GM13977 (cell line): ENCODE measurements around the gene YPEL2.
"Not testable (repeated sequence)": the region's sequence is repeated elsewhere in the genome, so short reads cannot be mapped to it uniquely, and the experiment has no call there.

Experiments used
- DNase-seq: peaks from one replicate; pipeline ENCODE4 v3.0.0; 2012; ENCODE audit warnings: low spot score
- in situ Hi-C: fragments of 300-500 bp; cut with MboI; formaldehyde crosslinking; loops from one replicate; pipeline ENCODE4 v1.12.0; 2022; ENCODE audit warnings: low sequenced_read_pairs, low pct_unique_long_range_greater_than_20kb, mixed read lengths, inconsistent platforms; ENCODE audit not compliant: unreplicated experiment
- TF ChIP-seq, protein P1 (sequence below): IDR thresholded peaks from 2 replicates; pipeline ENCODE4 v1.5.1; 2012; ENCODE audit warnings: mild to moderate bottlenecking, control low read depth; ENCODE audit not compliant: insufficient read depth; ENCODE audit errors: extremely low read depth, missing control alignments

The YPEL2 gene

DNA sequence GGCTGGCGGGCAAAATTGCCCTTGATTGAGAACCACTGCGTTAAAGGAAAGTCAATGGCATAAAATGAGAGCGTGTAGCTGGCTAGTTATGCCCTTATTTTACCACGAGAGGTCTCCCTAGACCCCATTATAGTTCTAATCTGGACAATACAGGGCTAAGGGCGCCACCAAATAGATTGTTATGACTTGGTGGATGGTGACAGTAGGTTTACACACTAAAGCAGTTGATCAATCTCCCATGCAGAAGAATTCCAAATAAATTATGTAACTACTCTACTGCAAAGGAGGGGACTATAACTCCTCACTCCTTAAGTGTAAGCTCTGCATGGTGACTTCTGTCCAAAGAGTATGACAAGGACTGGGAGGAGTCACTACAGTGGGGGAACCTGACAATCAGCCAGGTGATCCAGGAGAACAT lies 20.4 kb upstream of the YPEL2 start:
- TF ChIP-seq, protein P1, sequence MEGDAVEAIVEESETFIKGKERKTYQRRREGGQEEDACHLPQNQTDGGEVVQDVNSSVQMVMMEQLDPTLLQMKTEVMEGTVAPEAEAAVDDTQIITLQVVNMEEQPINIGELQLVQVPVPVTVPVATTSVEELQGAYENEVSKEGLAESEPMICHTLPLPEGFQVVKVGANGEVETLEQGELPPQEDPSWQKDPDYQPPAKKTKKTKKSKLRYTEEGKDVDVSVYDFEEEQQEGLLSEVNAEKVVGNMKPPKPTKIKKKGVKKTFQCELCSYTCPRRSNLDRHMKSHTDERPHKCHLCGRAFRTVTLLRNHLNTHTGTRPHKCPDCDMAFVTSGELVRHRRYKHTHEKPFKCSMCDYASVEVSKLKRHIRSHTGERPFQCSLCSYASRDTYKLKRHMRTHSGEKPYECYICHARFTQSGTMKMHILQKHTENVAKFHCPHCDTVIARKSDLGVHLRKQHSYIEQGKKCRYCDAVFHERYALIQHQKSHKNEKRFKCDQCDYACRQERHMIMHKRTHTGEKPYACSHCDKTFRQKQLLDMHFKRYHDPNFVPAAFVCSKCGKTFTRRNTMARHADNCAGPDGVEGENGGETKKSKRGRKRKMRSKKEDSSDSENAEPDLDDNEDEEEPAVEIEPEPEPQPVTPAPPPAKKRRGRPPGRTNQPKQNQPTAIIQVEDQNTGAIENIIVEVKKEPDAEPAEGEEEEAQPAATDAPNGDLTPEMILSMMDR = peak; percentile 80
- peak; percentile 74 for DNase-seq
- in situ Hi-C loops = loop anchor here (5.0 kb wide), 1 partner anchor 126 kb away; no protein-coding TSS in a partner anchor

DNA sequence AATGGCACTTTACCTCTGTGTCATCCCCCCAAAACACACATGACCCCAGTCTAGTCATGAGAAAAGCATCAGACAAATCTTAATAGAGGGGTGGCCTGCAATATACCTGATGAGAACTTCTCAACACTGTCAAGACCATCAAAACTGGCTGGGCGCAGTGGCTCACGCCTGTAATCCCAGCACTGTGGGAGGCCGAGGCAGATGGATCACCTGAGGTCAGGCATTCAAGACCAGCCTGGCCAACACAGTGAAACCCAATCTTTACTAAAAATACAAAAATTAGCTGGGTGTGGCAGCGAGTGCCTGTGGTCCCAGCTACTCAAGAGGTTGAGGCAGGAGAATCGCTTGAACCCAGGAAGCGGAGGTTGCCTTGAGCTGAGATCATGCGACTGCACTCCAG lies 19.9 kb upstream of the YPEL2 start:
- in situ Hi-C loops = loop anchor here (5.0 kb wide), 1 partner anchor 126 kb away; no protein-coding TSS in a partner anchor

DNA sequence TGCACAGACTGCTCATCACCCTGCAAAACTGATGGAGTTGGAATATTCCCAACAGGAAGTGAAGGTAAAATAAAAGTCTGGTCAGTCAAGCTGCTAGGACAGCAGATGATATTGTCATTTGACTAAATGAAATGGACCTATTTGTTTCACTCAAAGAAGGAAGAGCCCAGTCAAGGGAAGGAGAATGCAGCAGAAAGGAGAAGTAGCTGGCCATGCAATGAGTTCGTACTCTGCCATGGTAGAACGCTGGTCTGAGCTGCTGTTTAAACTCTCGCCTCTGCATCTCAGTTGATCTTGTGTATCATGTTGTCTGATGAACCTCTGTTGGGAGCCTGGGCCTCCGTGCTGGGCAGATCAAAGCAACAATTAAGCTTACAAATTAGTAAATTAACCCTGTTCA lies 15.6 kb upstream of the YPEL2 start:
- TF ChIP-seq, protein P1 = no peak
- no peak for DNase-seq
- in situ Hi-C loops = no loop called here

More for the DNA sequence above, 19.9 kb upstream of the YPEL2 start:
- DNase-seq = not testable (repeated sequence)

DNA sequence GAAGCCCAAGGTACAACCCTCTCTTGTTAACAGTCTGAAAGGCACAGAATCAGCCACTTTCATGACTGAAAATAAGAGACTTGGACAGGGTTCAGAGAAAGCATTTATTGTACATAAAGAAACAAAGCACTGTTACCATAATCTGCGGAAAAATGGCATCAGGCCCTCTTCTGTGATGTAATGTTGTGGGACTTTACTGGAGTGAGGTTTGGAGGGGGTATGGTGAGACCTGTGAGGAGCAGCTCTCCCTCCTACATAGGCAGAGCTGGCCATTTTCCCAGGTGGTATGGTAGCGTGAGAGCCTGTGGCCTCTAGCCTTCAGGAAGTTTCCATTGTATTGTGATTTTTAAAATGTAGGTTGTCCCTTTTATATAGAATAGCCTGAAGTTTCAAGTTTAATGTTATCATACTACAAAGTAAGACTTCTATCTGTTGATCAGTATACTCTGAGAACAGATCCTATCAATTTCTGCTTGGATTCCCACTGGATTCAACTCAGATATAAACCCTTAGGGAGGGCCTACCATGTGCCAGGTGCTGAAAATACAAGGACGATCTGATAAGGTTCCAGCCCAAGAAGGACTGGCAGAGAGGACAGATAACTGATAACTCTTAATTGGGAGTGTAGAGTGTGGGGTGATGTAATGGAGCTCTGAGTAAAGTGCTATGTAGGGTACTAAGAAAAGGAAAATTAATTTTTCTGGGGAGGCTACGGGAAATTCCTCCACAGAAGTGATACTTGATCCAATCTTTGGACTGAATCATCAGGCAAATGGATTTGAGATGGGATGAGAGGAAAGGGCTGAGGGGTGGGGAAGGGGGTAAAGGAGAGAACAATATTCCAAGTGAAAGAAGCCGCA lies 4.1 kb upstream of the YPEL2 start:
- in situ Hi-C loops = no loop called here
- no peak for DNase-seq
- TF ChIP-seq, protein P1 = no peak

DNA sequence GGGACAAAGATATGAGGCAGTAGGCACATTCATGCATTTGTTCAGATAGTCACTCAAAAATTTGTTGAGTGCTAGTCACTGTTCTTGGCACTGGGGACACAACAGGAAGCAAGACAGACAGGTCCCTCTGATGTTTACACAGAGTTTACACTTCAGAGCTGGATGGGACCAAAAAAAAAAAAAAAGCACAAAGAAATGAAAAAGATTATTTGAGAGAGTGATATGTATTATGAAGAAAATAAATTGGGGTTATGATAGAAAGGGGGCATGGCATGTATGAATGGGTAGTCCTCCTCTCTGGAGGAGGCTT lies 3.5 kb upstream of the YPEL2 start:
- TF ChIP-seq, protein P1 = no peak
- in situ Hi-C loops = no loop called here
- DNase-seq = no peak

DNA sequence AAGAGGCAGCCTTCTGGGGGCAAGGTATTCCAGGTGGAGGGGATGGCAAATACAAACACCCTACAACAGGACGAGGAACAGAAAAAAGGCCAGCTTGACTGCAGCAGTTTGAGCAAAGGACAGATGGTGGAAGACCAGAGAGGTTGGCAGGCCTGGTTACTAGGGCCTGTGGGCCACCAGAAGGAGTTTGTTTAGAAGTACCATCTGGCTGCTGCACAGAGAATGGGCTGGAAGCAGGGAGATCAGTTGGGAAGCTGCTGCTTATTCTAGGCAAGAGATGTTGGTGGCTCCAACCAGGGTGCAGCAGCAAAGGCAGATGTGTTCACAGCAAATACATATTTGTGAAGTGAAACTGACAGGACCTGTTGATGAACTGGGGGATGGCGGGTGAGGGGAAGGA lies 2.9 kb upstream of the YPEL2 start:
- TF ChIP-seq, protein P1 = no peak
- in situ Hi-C loops = no loop called here
- no peak for DNase-seq
